Measurements from ENCODE around the gene MYOF. TPM values are rescaled to one million over a fixed set of nuclear protein-coding genes. Genes with fewer than 3 reads are reported as not detected.

Gene MYOF
- total and polyA plus RNA-seq, 9 of the 15 experiments (the other 6 are each of a cell fraction or from before 2014, with no cell fraction given): 0.06 to 0.27 TPM; not detected in 7

DNA sequence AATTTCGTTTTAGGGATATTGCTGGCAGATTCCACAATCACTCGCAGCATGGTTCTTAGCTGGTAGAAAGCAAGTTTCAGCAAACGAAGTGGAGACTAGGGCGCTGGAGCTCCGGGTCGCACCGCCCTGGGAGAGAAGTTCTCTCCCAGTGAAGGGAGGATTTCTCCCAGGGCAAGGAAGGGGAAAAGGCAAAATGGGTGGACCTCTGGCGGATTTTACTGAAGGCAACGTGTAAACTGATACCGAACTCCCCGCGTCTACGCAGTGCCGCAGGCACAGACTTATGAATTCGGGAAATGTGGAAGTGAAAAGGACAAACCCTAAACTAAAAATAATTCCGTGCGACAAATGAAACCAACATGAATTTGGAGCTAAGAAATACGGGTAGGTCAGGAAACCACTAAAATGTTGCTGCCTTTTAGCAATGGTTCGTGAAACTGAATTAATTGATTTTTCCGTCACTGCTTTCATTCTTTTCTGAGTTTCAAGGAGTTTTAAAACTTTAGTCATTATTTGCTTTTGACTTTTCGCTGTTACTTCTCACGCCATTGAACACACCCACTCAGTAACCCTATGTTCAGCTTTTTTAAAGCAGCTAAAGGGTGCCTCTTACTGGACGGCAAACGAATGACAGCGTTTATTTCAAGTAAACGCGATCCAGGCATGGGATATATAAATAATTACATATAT is at the start of gene MYOF (continued):
- TF ChIP-seq JUND (IDR thresholded peaks at IDR 0.05; ENCODE audit: borderline replicate concordance, low read depth, low read length) (no peak), JUND (tag; IDR thresholded peaks at IDR 0.05; ENCODE audit: borderline replicate concordance, low read depth, low read length) (no peak), KAT2B (IDR thresholded peaks at IDR 0.05; ENCODE audit: low read depth, low read length) (no peak), ZNF232 (CRISPR knock-in tag; IDR thresholded peaks at IDR 0.05) (no peak), ZNF699 (CRISPR knock-in tag; IDR thresholded peaks at IDR 0.05; ENCODE audit: insufficient replicate concordance) (no peak), FOXK1 (CRISPR knock-in tag; IDR thresholded peaks at IDR 0.05; ENCODE audit: borderline replicate concordance) (no peak), ETV1 (tag; conservative IDR thresholded peaks at IDR 0.05; ENCODE audit: low read depth) (no peak), NFE2 (IDR thresholded peaks at IDR 0.05; ENCODE audit: low read depth) (no peak), JUNB (CRISPR knock-in tag; conservative IDR thresholded peaks at IDR 0.05) (no peak), BDP1 (IDR thresholded peaks at IDR 0.05; ENCODE audit: insufficient read depth, insufficient read length) (no peak), ZNF124 (CRISPR knock-in tag; IDR thresholded peaks at IDR 0.05) (no peak), PHF8 (IDR thresholded peaks at IDR 0.05; ENCODE audit: borderline replicate concordance, low read length) (no peak), POLR2AphosphoS2 (IDR thresholded peaks at IDR 0.05; ENCODE audit: low read length) (no peak), BMI1 (IDR thresholded peaks at IDR 0.05; ENCODE audit: low read length) (peak; percentile 47; the same call in 1 of the 2 replicates), ZKSCAN1 (IDR thresholded peaks at IDR 0.05; ENCODE audit: low read depth, low read length) (no peak), EGR1 (conservative IDR thresholded peaks at IDR 0.05) (peak; percentile 47), ZNF347 (CRISPR knock-in tag; IDR thresholded peaks at IDR 0.05; ENCODE audit: low read depth) (no peak), TAF1 (IDR thresholded peaks at IDR 0.05; ENCODE audit: control insufficient read depth, extremely low read depth, insufficient read depth, low read length, severe bottlenecking) (no peak), KDM5B (IDR thresholded peaks at IDR 0.05; ENCODE audit: insufficient replicate concordance, low read depth, low read length) (no peak), ZFP36 (IDR thresholded peaks at IDR 0.05; ENCODE audit: low read depth, low read length, partially characterized antibody) (peak; percentile 40), ZSCAN29 (IDR thresholded peaks at IDR 0.05) (peak; percentile 93)
- TF ChIP-seq, protein P1, sequence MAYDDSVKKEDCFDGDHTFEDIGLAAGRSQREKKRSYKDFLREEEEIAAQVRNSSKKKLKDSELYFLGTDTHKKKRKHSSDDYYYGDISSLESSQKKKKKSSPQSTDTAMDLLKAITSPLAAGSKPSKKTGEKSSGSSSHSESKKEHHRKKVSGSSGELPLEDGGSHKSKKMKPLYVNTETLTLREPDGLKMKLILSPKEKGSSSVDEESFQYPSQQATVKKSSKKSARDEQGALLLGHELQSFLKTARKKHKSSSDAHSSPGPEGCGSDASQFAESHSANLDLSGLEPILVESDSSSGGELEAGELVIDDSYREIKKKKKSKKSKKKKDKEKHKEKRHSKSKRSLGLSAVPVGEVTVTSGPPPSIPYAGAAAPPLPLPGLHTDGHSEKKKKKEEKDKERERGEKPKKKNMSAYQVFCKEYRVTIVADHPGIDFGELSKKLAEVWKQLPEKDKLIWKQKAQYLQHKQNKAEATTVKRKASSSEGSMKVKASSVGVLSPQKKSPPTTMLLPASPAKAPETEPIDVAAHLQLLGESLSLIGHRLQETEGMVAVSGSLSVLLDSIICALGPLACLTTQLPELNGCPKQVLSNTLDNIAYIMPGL (CRISPR knock-in tag; IDR thresholded peaks at IDR 0.05): no peak
- TF ChIP-seq, protein P2, sequence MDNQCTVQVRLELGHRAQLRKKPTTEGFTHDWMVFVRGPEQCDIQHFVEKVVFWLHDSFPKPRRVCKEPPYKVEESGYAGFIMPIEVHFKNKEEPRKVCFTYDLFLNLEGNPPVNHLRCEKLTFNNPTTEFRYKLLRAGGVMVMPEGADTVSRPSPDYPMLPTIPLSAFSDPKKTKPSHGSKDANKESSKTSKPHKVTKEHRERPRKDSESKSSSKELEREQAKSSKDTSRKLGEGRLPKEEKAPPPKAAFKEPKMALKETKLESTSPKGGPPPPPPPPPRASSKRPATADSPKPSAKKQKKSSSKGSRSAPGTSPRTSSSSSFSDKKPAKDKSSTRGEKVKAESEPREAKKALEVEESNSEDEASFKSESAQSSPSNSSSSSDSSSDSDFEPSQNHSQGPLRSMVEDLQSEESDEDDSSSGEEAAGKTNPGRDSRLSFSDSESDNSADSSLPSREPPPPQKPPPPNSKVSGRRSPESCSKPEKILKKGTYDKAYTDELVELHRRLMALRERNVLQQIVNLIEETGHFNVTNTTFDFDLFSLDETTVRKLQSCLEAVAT (IDR thresholded peaks at IDR 0.05): no peak
- TF ChIP-seq, protein P3, sequence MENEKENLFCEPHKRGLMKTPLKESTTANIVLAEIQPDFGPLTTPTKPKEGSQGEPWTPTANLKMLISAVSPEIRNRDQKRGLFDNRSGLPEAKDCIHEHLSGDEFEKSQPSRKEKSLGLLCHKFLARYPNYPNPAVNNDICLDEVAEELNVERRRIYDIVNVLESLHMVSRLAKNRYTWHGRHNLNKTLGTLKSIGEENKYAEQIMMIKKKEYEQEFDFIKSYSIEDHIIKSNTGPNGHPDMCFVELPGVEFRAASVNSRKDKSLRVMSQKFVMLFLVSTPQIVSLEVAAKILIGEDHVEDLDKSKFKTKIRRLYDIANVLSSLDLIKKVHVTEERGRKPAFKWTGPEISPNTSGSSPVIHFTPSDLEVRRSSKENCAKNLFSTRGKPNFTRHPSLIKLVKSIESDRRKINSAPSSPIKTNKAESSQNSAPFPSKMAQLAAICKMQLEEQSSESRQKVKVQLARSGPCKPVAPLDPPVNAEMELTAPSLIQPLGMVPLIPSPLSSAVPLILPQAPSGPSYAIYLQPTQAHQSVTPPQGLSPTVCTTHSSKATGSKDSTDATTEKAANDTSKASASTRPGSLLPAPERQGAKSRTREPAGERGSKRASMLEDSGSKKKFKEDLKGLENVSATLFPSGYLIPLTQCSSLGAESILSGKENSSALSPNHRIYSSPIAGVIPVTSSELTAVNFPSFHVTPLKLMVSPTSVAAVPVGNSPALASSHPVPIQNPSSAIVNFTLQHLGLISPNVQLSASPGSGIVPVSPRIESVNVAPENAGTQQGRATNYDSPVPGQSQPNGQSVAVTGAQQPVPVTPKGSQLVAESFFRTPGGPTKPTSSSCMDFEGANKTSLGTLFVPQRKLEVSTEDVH (IDR thresholded peaks at IDR 0.05; ENCODE audit: low read depth, partially characterized antibody): no peak

Data from K562 (cell line).